ENCODE data around the gene SLC16A8. TPM values are rescaled to one million over a fixed set of nuclear protein-coding genes. Genes with fewer than 3 reads are reported as not detected.

Gene SLC16A8
- total and polyA plus RNA-seq, 8 donors = 0.05 to 0.57 (median 0.06) TPM; not detected in 5

GRCh38 chr22:38071421-38072321 lies 12.3 kb downstream of the SLC16A8 start:
- intact Hi-C loops (cut with DNase I) = no loop called here
- H3K9me3 ChIP-seq = no peaks in the 10 kb centered on the region
- no peak overlapping the region for H3K27ac ChIP-seq
- DNase-seq = peak in 1 of 6 donors; percentile 41
- 92 to 93% methylated on average over 21 to 22 of the region's 22 CpGs for WGBS, 2 donors
- no peak overlapping the region for H3K4me3 ChIP-seq
- peaks cover 0 to 47% (median 18%) of the 10 kb centered on the region in 3 donors for H3K36me3 ChIP-seq
- no peaks in the 10 kb centered on the region for H3K4me1 ChIP-seq
- no peak for ATAC-seq
- FAIRE-seq = no peak
- no peak for TF ChIP-seq CTCF (IDR thresholded peaks at IDR 0.05)
- H3K27me3 ChIP-seq = no peaks in the 10 kb centered on the region

DNA sequence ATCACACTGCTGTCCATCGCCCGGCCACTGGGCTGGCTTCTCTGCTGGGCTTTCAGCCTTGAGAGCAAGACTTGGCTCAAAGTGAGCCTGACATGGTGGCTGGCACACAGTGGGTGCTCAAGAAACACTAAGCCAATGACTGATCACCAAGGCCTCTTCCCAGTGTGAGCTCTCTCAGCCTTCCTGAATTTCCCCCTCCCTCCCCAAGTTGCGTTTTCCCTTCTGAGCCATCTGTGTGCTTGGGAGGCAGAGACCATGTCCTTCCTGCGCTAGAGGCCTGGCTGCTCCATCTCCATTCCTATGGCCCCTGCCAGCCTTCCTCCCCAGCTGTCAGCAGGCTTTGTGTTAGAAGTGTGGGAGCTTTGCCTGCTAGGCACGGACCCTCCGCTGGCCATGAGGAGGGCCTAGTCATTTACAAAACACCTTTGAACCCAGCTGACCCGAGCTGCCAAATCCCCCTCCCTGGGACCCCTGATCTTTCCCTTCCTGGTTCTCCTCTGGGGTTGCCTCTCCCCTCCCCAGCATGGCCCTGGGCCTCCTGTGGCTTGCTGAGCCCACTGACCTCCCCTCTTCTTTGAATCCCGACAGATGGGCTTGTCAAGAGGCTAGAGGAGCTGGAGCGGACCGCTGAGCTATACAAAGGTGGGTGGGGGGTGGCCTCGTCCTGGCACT lies 13.6 kb downstream of the SLC16A8 start:
- intact Hi-C loops (cut with DNase I) = no loop called here
- no peak for TF ChIP-seq CTCF (IDR thresholded peaks at IDR 0.05)
- H3K4me1 ChIP-seq = no peaks in the 10 kb centered on the region
- no peaks in the 10 kb centered on the region for H3K9me3 ChIP-seq
- DNase-seq = peak in 1 of 6 donors; percentile 39
- no peak overlapping the region for H3K4me3 ChIP-seq
- H3K36me3 ChIP-seq = peaks cover 0 to 60% (median 27%) of the 10 kb centered on the region in 3 donors
- no peak for ATAC-seq
- no peaks in the 10 kb centered on the region for H3K27me3 ChIP-seq
- no peak for FAIRE-seq
- 90 to 94% methylated on average over 11 of the region's 11 CpGs for WGBS, 2 donors
- H3K27ac ChIP-seq = no peak overlapping the region

- FAIRE-seq (no peak), DNase-seq (peak in 1 of 6 donors; percentile 36), ATAC-seq (peak in 1 of 4 donors; percentile 18)
- Histone ChIP-seq H3K4me1 (no peaks in the 10 kb centered on the region), H3K27me3 (no peaks in the 10 kb centered on the region), H3K4me3 (no peak overlapping the region), H3K36me3 (peaks cover 0 to 68% (median 31%) of the 10 kb centered on the region in 3 donors), H3K9me3 (no peaks in the 10 kb centered on the region), H3K27ac (no peak overlapping the region)
- intact Hi-C loops (cut with DNase I) = no loop called here
- no peak for TF ChIP-seq CTCF (IDR thresholded peaks at IDR 0.05)
- WGBS, 2 donors = 85% methylated on average over 21 of the region's 21 CpGs
Measured at GRCh38 chr22:38069372-38070249, 14.4 kb downstream of the SLC16A8 start.

GRCh38 chr22:38068641-38069371 lies 15.2 kb downstream of the SLC16A8 start:
- ATAC-seq (no peak), DNase-seq (peak in 1 of 6 donors; percentile 63), FAIRE-seq (no peak)
- 91 to 98% methylated on average over 12 to 13 of the region's 13 CpGs for WGBS, 2 donors
- intact Hi-C loops (cut with DNase I) = no loop called here
- TF ChIP-seq CTCF (IDR thresholded peaks at IDR 0.05) = no peak
- no peaks in the 10 kb centered on the region for H3K27me3 ChIP-seq
- H3K36me3 ChIP-seq = peaks cover 0 to 72% (median 24%) of the 10 kb centered on the region in 3 donors
- H3K9me3 ChIP-seq = no peaks in the 10 kb centered on the region
- H3K4me3 ChIP-seq = no peak overlapping the region
- no peak overlapping the region for H3K27ac ChIP-seq
- no peaks in the 10 kb centered on the region for H3K4me1 ChIP-seq

Data from pancreas (tissue), 10 donors.